Right lobe of liver (tissue), 6 donors: ENCODE data around the gene FSTL5. TPM values are rescaled to one million over a fixed set of nuclear protein-coding genes. Genes with fewer than 3 reads are reported as not detected.

Experiments
- ATAC-seq, 4 donors: fragments of 200-7000 bp; cut with Tn5 transposase; one replicate each; pipeline ENCODE4 v1.9.1; 2020; ENCODE audit warnings: mild to moderate bottlenecking in 4 of 4, moderate library complexity in 4 of 4
- DNase-seq, 3 donors: peaks; one replicate each; pipeline ENCODE4 v3.0.0-alpha.2; 2020
- H3K27ac ChIP-seq, 3 donors: fragments of 200-600 bp; one replicate each; pipeline ENCODE4 v1.8.0; 2022
- H3K27me3 ChIP-seq, 2 donors: fragments of 200-600 bp; one replicate each; pipeline ENCODE4 v1.8.0; 2022
- H3K36me3 ChIP-seq, 4 donors: fragments of 200-600 bp; sonication (generic) in 1 of 4; one replicate each; pipeline versions ENCODE4 v1.5.1 to v1.8.0; 2017 to 2022; ENCODE audit warnings: control low read depth in 1 of 4
- H3K4me1 ChIP-seq, 4 donors: fragments of 200-600 bp; sonication (generic) in 1 of 4; one replicate each; pipeline versions ENCODE4 v1.5.1 to v1.8.0; 2017 to 2022; ENCODE audit warnings: control low read depth in 1 of 4
- H3K4me3 ChIP-seq, 3 donors: fragments of 200-600 bp; one replicate each; pipeline ENCODE4 v1.8.0; 2022
- H3K9me3 ChIP-seq, 4 donors: fragments of 200-600 bp; sonication (generic) in 1 of 4; one replicate each; pipeline versions ENCODE4 v1.5.1 to v1.8.0; 2017 to 2022; ENCODE audit warnings: control low read depth in 1 of 4
- CTCF ChIP-seq, 4 donors: fragments of 200-600 bp in 3 of 4; fragments of 450-650 bp in 1 of 4; IDR thresholded peaks; one replicate each; pipeline versions ENCODE4 v1.5.1 to v1.8.0; 2016 to 2022; ENCODE audit warnings: antibody characterized with exemption in 4 of 4, mild to moderate bottlenecking in 2 of 4
- POLR2A ChIP-seq: fragments of 450-650 bp; IDR thresholded peaks from one replicate; pipeline ENCODE4 v1.6.1; 2017; ENCODE audit warnings: antibody characterized with exemption, mild to moderate bottlenecking
- WGBS: methylation state at CpG from one replicate; pipeline ENCODE4 v1.1.6; 2018; ENCODE audit warnings: low coverage, low lambda C conversion rate; ENCODE audit not compliant: insufficient coverage; ENCODE audit errors: missing lambda C conversion rate; 5-methylcytosine and 5-hydroxymethylcytosine counted together
- intact Hi-C, 2 donors: fragments of 100-400 bp; cut with DNase I; formaldehyde crosslinking; loops; one replicate each; pipeline versions ENCODE4 v1.11.2 to v1.14.1; 2022
- total RNA-seq, 6 experiments: library from RNA; depleted of rRNA in 2 of 6; stranded (reverse); fragments of >200 nt in 2 of 6; fragmentation: NEBNext Ultra II Directional in 3 of 6; extraction: Animal tissue kit (Norgen Biotek cat#: 25700) in 3 of 6; gene quantifications; one replicate each; pipeline versions ENCODE4 v1.1.0 to v1.2.4, GENCODE V29; 2016 to 2023
- donor health status: DM: no; HTN: yes; CAD: no.
- donor health status: DM: no; HTN: no; CAD: no.
- donor health status: DM: no; HTN: no; CAD: no.
- donor health status: DM: no; HTN: yes; CAD: no.
- donor health status: DM: no; HTN: yes; CAD: no.

FSTL5 gene
- total RNA-seq, 6 experiments from 2014 or later: 0.12 to 0.95 TPM; not detected in 4

- no peak for TF ChIP-seq POLR2A
- H3K27me3 ChIP-seq: no peaks in the 10 kb centered on the region
- no peak overlapping the region for H3K27ac ChIP-seq
- ATAC-seq (peak in 3 of 4 donors; percentile 32 to 64 (median 35)), DNase-seq (no peak)
- 36% methylated on average over 3 of the region's 3 CpGs for WGBS
- H3K4me1 ChIP-seq: no peaks in the 10 kb centered on the region
- no peaks in the 10 kb centered on the region for H3K9me3 ChIP-seq
- intact Hi-C loops: no loop called here
- H3K4me3 ChIP-seq: no peak overlapping the region
- no peaks in the 10 kb centered on the region for H3K36me3 ChIP-seq
These were observed 148.7 kb downstream of the FSTL5 start for GRCh38 chr4:162015090-162015489.

- Histone ChIP-seq H3K27ac (no peak overlapping the region), H3K9me3 (no peaks in the 10 kb centered on the region), H3K4me1 (no peaks in the 10 kb centered on the region), H3K27me3 (no peaks in the 10 kb centered on the region), H3K4me3 (no peak overlapping the region), H3K36me3 (no peaks in the 10 kb centered on the region)
- ATAC-seq: no peak
- intact Hi-C loops: no loop called here
- no peak for DNase-seq
- TF ChIP-seq CTCF (IDR thresholded peaks at IDR 0.05) (no peak), POLR2A (no peak)
- WGBS: 31% methylated on average over 2 of the region's 2 CpGs
These were observed 152.7 kb downstream of the FSTL5 start for GRCh38 chr4:162011089-162011488.

- TF ChIP-seq CTCF (IDR thresholded peaks at IDR 0.05) (no peak), POLR2A (no peak)
- DNase-seq: no peak
- Histone ChIP-seq H3K36me3 (no peaks in the 10 kb centered on the region), H3K9me3 (no peaks in the 10 kb centered on the region), H3K4me3 (no peak overlapping the region), H3K27me3 (no peaks in the 10 kb centered on the region), H3K4me1 (no peaks in the 10 kb centered on the region), H3K27ac (no peak overlapping the region)
- ATAC-seq: no peak
- intact Hi-C loops: no loop called here
- WGBS: 38% methylated on average over 2 of the region's 2 CpGs
These were observed 153.4 kb downstream of the FSTL5 start for GRCh38 chr4:162010362-162010761.

DNA sequence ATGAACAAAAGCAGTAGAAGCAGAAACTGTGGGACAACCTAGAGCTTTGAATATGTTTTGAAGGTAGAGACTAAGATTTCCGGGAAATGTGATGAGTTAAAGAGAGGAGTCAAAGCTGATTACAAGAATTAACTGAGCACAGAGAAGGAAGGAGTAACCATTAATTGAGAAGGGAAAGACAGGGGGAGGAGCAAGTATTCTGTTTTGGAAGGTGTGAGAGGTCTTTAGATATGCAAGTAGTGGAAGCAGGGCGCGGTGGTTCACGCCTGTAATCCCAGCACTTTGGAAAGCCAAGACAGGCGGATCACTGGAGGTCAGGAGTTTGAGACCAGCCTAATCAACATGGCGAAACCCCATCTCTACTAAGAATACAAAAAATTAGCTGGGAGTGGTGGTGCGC is 171.5 kb downstream of the FSTL5 start:
- intact Hi-C loops: no loop called here
- no peak for TF ChIP-seq CTCF (IDR thresholded peaks at IDR 0.05)
- TF ChIP-seq POLR2A: no peak
- ATAC-seq (no peak), DNase-seq (no peak)
- Histone ChIP-seq H3K4me3 (no peak overlapping the region), H3K4me1 (no peaks in the 10 kb centered on the region), H3K27ac (no peak overlapping the region), H3K36me3 (no peaks in the 10 kb centered on the region), H3K27me3 (no peaks in the 10 kb centered on the region), H3K9me3 (no peaks in the 10 kb centered on the region)
- 62% methylated on average over 4 of the region's 7 CpGs for WGBS

GRCh38 chr4:161991811-161992210 is 172.0 kb downstream of the FSTL5 start:
- H3K9me3 ChIP-seq: no peaks in the 10 kb centered on the region
- no peak overlapping the region for H3K4me3 ChIP-seq
- H3K27ac ChIP-seq: no peak overlapping the region
- no peaks in the 10 kb centered on the region for H3K36me3 ChIP-seq
- 58% methylated on average over 5 of the region's 5 CpGs for WGBS
- TF ChIP-seq POLR2A: no peak
- TF ChIP-seq CTCF (IDR thresholded peaks at IDR 0.05): no peak
- H3K27me3 ChIP-seq: no peaks in the 10 kb centered on the region
- ATAC-seq (no peak), DNase-seq (no peak)
- H3K4me1 ChIP-seq: no peaks in the 10 kb centered on the region
- intact Hi-C loops: no loop called here
